GM12878 (cell line): ENCODE measurements around the gene SPHK1. TPM values are rescaled to one million over a fixed set of nuclear protein-coding genes. Genes with fewer than 3 reads are reported as not detected.
A peak's percentile ranks its signal among the peaks of the same experiment; 100 is the strongest.

Experiments used
- EED ChIP-seq: sonication (generic); IDR thresholded peaks from 2 replicates; pipeline ENCODE4 v1.6.1; 2016; ENCODE audit warnings: antibody characterized with exemption, low read depth
- EGR1 ChIP-seq, 2 experiments: IDR thresholded peaks; 1 replicate in 1 of 2; 2 replicates in 1 of 2; pipeline ENCODE4 v1.6.1; 2011 to 2012; ENCODE audit warnings: low read depth in 2 of 2, low read length in 2 of 2, borderline replicate concordance in 1 of 2, mild to moderate bottlenecking in 1 of 2, moderate library complexity in 1 of 2
- GABPA ChIP-seq: IDR thresholded peaks from 2 replicates; pipeline ENCODE4 v1.6.1; 2014; ENCODE audit warnings: antibody characterized with exemption, low read depth, mild to moderate bottlenecking, inconsistent platforms
- IRF4 ChIP-seq: IDR thresholded peaks from 2 replicates; pipeline ENCODE4 v1.6.1; 2011; ENCODE audit warnings: low read depth, low read length
- MXI1 ChIP-seq: fragments of 150-350 bp; IDR thresholded peaks from 2 replicates; pipeline ENCODE4 v1.6.1; 2011; ENCODE audit warnings: low read depth, mild to moderate bottlenecking, inconsistent platforms, low read length, improper control_type of control experiment
- NR2F1 ChIP-seq: fragments of 450-650 bp; conservative IDR thresholded peaks from 2 replicates; pipeline ENCODE4 v1.6.1; 2017; ENCODE audit warnings: mild to moderate bottlenecking
- PAX5 ChIP-seq: IDR thresholded peaks from 2 replicates; pipeline ENCODE4 v1.6.1; 2011; ENCODE audit warnings: low read depth, low read length, borderline replicate concordance
- PBX3 ChIP-seq: IDR thresholded peaks from 2 replicates; pipeline ENCODE4 v1.6.1; 2011; ENCODE audit warnings: mild to moderate bottlenecking, low read depth, low read length, moderate library complexity; ENCODE audit not compliant: insufficient replicate concordance
- RAD21 ChIP-seq: IDR thresholded peaks from 2 replicates; pipeline ENCODE4 v1.6.1; 2011; ENCODE audit warnings: mild to moderate bottlenecking, low read depth, low read length, moderate library complexity; ENCODE audit not compliant: insufficient read depth
- RUNX3 ChIP-seq: IDR thresholded peaks from 2 replicates; pipeline ENCODE4 v1.6.1; 2012; ENCODE audit warnings: low read length, inconsistent platforms
- SMAD1 ChIP-seq: fragments of 450-650 bp; IDR thresholded peaks from 2 replicates; pipeline ENCODE4 v1.6.1; 2018; ENCODE audit warnings: mild to moderate bottlenecking, low read depth; ENCODE audit not compliant: partially characterized antibody
- YBX1 ChIP-seq: fragments of 450-650 bp; IDR thresholded peaks from 2 replicates; pipeline ENCODE4 v1.6.1; 2016; ENCODE audit warnings: antibody characterized with exemption
- ZNF384 ChIP-seq: IDR thresholded peaks from 2 replicates; pipeline ENCODE4 v1.6.1; 2012; ENCODE audit warnings: low read depth, mild to moderate bottlenecking, low read length, improper control_type of control experiment, borderline replicate concordance
- ZSCAN29 ChIP-seq: fragments of 450-650 bp; IDR thresholded peaks from 2 replicates; pipeline ENCODE4 v1.6.1; 2017; ENCODE audit warnings: mild to moderate bottlenecking, moderate library complexity
- polyA plus RNA-seq, 11 experiments: library from polyadenylated mRNA; depleted of rRNA in 4 of 11; unstranded in 6 of 11; stranded (reverse) in 5 of 11; fragments of >200 nt; fragmentation: Nextera tagmentation in 4 of 11; fragmentation: Illumina TruSeq in 1 of 11; extraction: Ambion mirVana in 4 of 11; extraction: Trizol in 1 of 11; gene quantifications; 1 replicate in 1 of 11; 2 replicates in 10 of 11; pipeline versions ENCODE4 v1.2.1 to v1.2.3, GENCODE V29; 2011 to 2016; ENCODE audit warnings: inconsistent platforms in 2 of 11, missing spikeins in 2 of 11, low read depth in 1 of 11
- total RNA-seq, 4 experiments: library from RNA; depleted of rRNA in 3 of 4; stranded (reverse); fragments of >200 nt in 3 of 4; fragmentation: Illumina TruSeq in 1 of 4; extraction: Trizol in 1 of 4; gene quantifications; 2 replicates each; pipeline versions ENCODE4 v1.2.1 to v1.2.3, GENCODE V29; 2013 to 2021
- TF ChIP-seq, protein P1 (sequence below): fragments of 450-650 bp; conservative IDR thresholded peaks from 2 replicates; pipeline ENCODE4 v1.6.1; 2017; ENCODE audit warnings: mild to moderate bottlenecking, moderate library complexity

SPHK1 gene
- total and polyA plus RNA-seq, 10 of the 15 experiments (the other 5 are each of a cell fraction or from before 2014, with no cell fraction given): 0.09 to 1.1 (median 0.36) TPM; not detected in 2

DNA sequence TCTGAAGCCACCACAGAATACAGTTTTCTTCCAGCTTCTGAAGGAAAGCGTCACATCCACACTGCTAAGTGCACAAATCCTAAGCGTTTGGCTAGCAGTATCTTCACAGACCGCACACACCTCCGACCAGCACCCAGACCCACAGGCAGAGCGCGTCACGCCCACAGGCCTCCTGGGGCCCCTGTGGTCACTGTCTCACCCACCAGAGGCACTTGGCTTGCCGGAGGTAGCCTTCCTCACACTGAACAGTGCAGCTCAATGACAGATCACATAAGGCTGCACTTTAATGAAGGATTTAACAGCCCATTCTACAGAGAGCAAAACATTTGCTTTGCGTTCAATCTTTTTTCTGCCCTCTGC is 21.2 kb downstream of the SPHK1 start (continued):
- TF ChIP-seq SMAD1 (no peak), PAX5 (peak; percentile 43; the same call in 1 of the 2 replicates), GABPA (no peak), ZSCAN29 (no peak), MXI1 (no peak), PBX3 (no peak), IRF4 (no peak), RUNX3 (peak; percentile 61), ZNF384 (no peak), EGR1 (IDR thresholded peaks at IDR 0.05; ENCODE audit: borderline replicate concordance in 1 of 2, low read depth in 2 of 2, low read length in 2 of 2) (no peak), RAD21 (no peak), EED (no peak), NR2F1 (no peak), YBX1 (no peak)
- TF ChIP-seq, protein P1, sequence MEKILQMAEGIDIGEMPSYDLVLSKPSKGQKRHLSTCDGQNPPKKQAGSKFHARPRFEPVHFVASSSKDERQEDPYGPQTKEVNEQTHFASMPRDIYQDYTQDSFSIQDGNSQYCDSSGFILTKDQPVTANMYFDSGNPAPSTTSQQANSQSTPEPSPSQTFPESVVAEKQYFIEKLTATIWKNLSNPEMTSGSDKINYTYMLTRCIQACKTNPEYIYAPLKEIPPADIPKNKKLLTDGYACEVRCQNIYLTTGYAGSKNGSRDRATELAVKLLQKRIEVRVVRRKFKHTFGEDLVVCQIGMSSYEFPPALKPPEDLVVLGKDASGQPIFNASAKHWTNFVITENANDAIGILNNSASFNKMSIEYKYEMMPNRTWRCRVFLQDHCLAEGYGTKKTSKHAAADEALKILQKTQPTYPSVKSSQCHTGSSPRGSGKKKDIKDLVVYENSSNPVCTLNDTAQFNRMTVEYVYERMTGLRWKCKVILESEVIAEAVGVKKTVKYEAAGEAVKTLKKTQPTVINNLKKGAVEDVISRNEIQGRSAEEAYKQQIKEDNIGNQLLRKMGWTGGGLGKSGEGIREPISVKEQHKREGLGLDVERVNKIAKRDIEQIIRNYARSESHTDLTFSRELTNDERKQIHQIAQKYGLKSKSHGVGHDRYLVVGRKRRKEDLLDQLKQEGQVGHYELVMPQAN: no peak
